Measurements from ENCODE around the gene VCAN. TPM values are rescaled to one million over a fixed set of nuclear protein-coding genes. Genes with fewer than 3 reads are reported as not detected.

Gene VCAN
- total and polyA plus RNA-seq, 2 of the 8 experiments (the other 6 are each of a cell fraction or from before 2014, with no cell fraction given): 146 to 404 TPM

GRCh38 chr5:83556190-83556589 lies 84.6 kb downstream of the VCAN start:
- Histone ChIP-seq H2AFZ (ENCODE audit: low read length) (no peak overlapping the region), H4K20me1 (replicated peaks in 1 of 2; ENCODE audit: control insufficient read depth in 1 of 2, insufficient read depth in 2 of 2, low read length in 2 of 2) (peaks cover 0 to 2% of the 10 kb centered on the region in 2 experiments), H3K56ac (replicated peaks; ENCODE audit: insufficient read length, low read depth, low read length) (no peak overlapping the region), H4K5ac (ENCODE audit: insufficient read length, low read depth, low read length) (no peak overlapping the region), H2BK5ac (ENCODE audit: low read depth, low read length) (no peak overlapping the region), H4K8ac (ENCODE audit: extremely low read depth, insufficient read depth, low read length) (no peak overlapping the region), H3K4me3 (ENCODE audit: extremely low read depth in 1 of 4, insufficient read depth in 2 of 4, low read depth in 3 of 4, low read length in 4 of 4) (no peak overlapping the region), H3K14ac (ENCODE audit: insufficient read length) (no peak overlapping the region), H3K4me2 (ENCODE audit: insufficient read depth in 1 of 2, low read depth in 2 of 2, low read length in 2 of 2) (no peak overlapping the region), H3K9me3 (ENCODE audit: insufficient read depth in 2 of 2, low read depth in 1 of 2, low read length in 1 of 2) (no peaks in the 10 kb centered on the region), H2BK20ac (ENCODE audit: low read length) (no peak overlapping the region), H4K91ac (replicated peaks; ENCODE audit: insufficient read length, low read length) (no peak overlapping the region), H3K27me3 (replicated peaks in 1 of 4; ENCODE audit: control insufficient read depth in 3 of 4, extremely low read depth in 1 of 4, insufficient read depth in 3 of 4, low read length in 3 of 4) (no peaks in the 10 kb centered on the region), H2BK15ac (ENCODE audit: low read length) (no peak overlapping the region), H3K79me1 (ENCODE audit: low read depth, low read length) (no peaks in the 10 kb centered on the region), H3K18ac (ENCODE audit: extremely low read depth, low read length) (no peak overlapping the region), H2AK5ac (ENCODE audit: low read depth, low read length) (no peak overlapping the region), H3K9ac (replicated peaks in 1 of 4; ENCODE audit: extremely low read depth in 1 of 4, low read depth in 3 of 4, low read length in 3 of 4) (no peak overlapping the region), H3K36me3 (ENCODE audit: control insufficient read depth in 2 of 4, insufficient read depth in 4 of 4, low read length in 3 of 4) (peaks cover 9 to 79% (median 52%) of the 10 kb centered on the region in 4 experiments), H3K23me2 (ENCODE audit: low read depth, low read length) (no peaks in the 10 kb centered on the region), H2BK12ac (ENCODE audit: low read depth, low read length) (no peak overlapping the region), H2BK120ac (replicated peaks; ENCODE audit: low read depth, low read length) (no peak overlapping the region), H3K27ac (ENCODE audit: low read depth, low read length) (no peak overlapping the region), H3K23ac (ENCODE audit: insufficient read length) (no peak overlapping the region), H3K4ac (replicated peaks; ENCODE audit: insufficient read length, low read depth, low read length) (no peak overlapping the region), H3K4me1 (replicated peaks in 1 of 4; ENCODE audit: control insufficient read depth in 3 of 4, insufficient read depth in 4 of 4, low read length in 3 of 4) (no peaks in the 10 kb centered on the region), H3K79me2 (ENCODE audit: control insufficient read depth in 1 of 2, insufficient read depth in 2 of 2, low read length in 2 of 2) (no peaks in the 10 kb centered on the region)
- ChIA-PET POLR2A (ENCODE audit: partially characterized antibody) (no interaction called here), CTCF (ENCODE audit: partially characterized antibody) (interaction anchor here (1.2 to 1.3 kb wide), 2 partner anchors 9 to 12 kb away, joined by 3 read pairs; no protein-coding TSS in a partner anchor)
- FAIRE-seq: no peak
- no peak for DNase-seq (ENCODE audit: low read depth in 1 of 2, low spot score in 2 of 2)
- WGBS, 2 experiments (ENCODE audit: extremely low coverage in 1 of 2, insufficient coverage in 1 of 2, insufficient read length in 1 of 2, insufficient replicate concordance in 2 of 2, low coverage in 1 of 2, low lambda C conversion rate in 2 of 2, missing lambda C conversion rate in 1 of 2): 80% methylated on average over 3 of the region's 3 CpGs; no CpG with 5 or more reads in 1 of the 2 experiments
- no peak for TF ChIP-seq CHD1 (IDR thresholded peaks at IDR 0.05; ENCODE audit: low read depth, low read length)
- no peak for TF ChIP-seq ASH2L (IDR thresholded peaks at IDR 0.05; ENCODE audit: low read length)
- TF ChIP-seq JUN (IDR thresholded peaks at IDR 0.05; ENCODE audit: low read depth, low read length): no peak
- TF ChIP-seq TEAD4 (IDR thresholded peaks at IDR 0.05; ENCODE audit: low read depth, low read length): no peak
- TF ChIP-seq EZH2 (IDR thresholded peaks at IDR 0.05; ENCODE audit: low read depth, low read length, severe bottlenecking): no peak
- TF ChIP-seq MAX (IDR thresholded peaks at IDR 0.05): no peak
- TF ChIP-seq SP2 (IDR thresholded peaks at IDR 0.05; ENCODE audit: low read length): no peak
- TF ChIP-seq SP1 (IDR thresholded peaks at IDR 0.05; ENCODE audit: low read depth, low read length): no peak
- no peak for TF ChIP-seq RNF2 (IDR thresholded peaks at IDR 0.05; ENCODE audit: borderline replicate concordance, low read depth, low read length, missing control alignments, poor library complexity, severe bottlenecking)
- no peak for TF ChIP-seq SIX5 (IDR thresholded peaks at IDR 0.05; ENCODE audit: low read depth, low read length)
- no peak for TF ChIP-seq ATF3 (IDR thresholded peaks at IDR 0.05; ENCODE audit: insufficient read depth, low read depth, low read length)
- TF ChIP-seq SIN3A (conservative IDR thresholded peaks at IDR 0.05 in 1 of 2, IDR thresholded peaks at IDR 0.05 in 1 of 2; ENCODE audit: low read depth in 1 of 2, low read length in 2 of 2): no peak
- TF ChIP-seq SIRT6 (IDR thresholded peaks at IDR 0.05; ENCODE audit: low read length): no peak

Data from H1 (cell line).